Anterior cingulate cortex (tissue), 58 donors: ENCODE results near the gene ACOT12.
"Not testable (repeated sequence)": the region's sequence is repeated elsewhere in the genome, so short reads cannot be mapped to it uniquely, and the experiment has no call there.

Source experiments
- DNase-seq, 58 donors: peaks; one replicate each; lab custom pipeline; 2025; lab: John Stamatoyannopoulos, UW

ACOT12 gene

DNA sequence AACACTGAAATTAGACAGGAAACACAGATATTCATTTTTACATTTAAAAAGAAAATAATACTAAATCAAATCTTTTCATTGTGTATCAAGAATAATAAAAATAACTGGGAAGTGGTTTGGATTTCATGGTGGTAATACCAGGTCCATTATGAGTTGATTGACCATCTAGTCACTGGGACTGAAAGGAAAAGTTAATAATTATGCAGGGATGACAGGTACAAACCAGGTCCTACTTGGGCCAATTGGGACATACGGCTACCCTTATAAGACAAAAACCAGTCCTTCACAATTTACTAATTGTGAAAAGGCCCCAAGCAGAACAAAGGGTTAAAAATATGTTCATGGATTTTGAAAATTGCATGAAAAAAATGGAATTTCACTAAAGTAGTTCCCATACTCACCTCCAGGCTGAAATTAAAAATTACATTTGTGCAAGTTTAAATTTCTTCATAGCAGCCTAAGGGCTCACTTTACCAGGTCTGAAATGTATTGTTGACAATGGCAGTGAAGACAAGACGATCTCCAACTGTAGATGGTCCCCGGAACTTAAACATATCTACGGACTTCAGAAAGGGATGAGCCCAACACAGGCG is 48.4 kb downstream of the ACOT12 start:
- DNase-seq, result no peak

DNA sequence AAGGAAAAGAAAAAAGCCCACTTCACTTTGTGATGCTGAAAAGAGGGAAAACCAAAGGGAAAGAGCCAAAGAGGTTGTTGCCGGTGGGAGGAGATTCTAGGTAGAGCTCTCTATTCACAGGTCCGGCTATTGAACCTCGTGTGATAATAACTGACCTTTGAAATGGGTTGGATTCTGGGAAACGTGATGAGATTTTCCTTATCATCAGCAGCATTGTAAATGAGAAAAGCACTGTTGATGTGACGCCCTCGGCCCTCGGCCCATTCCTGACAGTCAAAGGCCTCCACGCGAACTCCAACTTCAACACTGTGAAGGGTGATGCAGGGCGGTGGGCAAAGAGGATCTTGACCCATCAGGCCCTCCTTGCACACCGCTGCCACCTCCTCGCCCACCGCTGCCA is 49.2 kb downstream of the ACOT12 start:
- no peak for DNase-seq

DNA sequence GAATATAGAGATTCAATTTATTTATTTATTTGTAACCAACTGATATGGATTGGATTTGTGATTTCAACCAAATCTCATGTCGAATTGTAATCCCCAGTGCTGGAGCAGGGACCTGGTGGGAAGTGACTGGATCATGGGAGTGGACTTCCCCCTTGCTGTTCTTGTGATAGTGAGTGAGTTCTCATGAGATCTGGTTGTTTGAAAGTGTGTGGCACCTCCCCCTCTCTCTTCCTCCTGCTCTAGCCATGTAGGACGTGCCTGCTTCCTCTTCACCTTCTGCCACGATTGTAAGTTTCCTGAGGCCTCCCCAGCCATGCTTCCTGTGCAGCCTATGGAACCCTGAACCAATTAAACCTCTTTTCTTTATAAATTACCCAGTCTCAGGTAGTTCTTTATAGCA is 55.7 kb downstream of the ACOT12 start:
- not testable (repeated sequence) for DNase-seq

DNA sequence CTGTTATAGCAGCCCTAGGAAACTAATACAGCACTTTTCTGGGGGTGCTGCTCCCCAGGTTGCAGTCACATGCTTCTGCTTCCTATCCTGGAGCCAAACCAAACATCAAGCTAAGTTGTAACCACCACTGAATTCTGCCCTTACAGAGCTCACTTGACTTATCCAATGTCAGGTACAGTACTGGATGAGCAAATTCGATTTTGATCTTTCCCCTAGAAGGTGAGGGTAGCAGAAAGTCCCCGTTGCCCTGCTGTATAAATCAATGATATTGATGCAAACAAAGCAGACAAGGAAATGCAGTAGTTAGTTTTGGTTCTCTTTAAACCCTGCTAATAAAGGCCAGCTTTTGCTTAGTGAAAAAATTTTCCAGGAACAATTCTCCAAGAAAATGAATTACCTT is 56.1 kb downstream of the ACOT12 start:
- no peak for DNase-seq

DNA sequence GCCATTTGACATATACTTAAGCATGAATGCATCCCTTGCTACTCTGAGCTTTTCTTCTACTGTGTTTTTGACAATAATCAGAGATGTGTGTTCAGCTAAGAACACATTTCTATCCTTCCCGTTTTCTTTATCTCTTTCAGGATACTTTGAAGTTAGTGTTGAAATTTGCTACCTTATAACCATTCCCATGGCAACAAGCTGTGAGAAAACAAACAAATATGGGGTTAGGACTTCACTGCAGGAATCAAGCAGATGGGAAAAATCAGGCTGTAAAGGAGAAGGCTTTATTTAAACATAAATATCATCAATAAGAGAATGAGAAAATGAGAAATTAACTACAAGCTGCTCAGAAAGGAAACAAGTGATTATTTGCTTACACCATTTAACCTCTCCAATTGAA is 57.4 kb downstream of the ACOT12 start:
- no peak for DNase-seq

DNA sequence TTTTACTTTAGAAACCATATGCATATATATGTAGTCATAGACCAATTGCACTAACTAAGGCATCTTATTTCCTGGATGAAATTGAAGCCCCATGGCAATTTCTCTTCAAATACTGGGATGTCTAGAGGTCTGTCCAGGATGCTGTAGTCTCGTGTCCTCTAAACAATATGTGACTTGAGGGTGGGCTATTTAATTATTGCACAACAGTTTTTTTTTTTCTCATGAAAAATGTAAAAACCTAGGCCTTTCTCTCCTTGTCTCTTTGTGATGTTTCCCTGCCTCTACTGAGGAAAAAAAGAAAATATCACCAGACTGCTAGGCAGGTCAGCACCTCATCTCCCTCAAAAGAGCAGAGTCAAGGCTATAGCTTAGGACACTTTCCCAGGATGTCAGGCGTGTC is 58.0 kb downstream of the ACOT12 start:
- no peak for DNase-seq

DNA sequence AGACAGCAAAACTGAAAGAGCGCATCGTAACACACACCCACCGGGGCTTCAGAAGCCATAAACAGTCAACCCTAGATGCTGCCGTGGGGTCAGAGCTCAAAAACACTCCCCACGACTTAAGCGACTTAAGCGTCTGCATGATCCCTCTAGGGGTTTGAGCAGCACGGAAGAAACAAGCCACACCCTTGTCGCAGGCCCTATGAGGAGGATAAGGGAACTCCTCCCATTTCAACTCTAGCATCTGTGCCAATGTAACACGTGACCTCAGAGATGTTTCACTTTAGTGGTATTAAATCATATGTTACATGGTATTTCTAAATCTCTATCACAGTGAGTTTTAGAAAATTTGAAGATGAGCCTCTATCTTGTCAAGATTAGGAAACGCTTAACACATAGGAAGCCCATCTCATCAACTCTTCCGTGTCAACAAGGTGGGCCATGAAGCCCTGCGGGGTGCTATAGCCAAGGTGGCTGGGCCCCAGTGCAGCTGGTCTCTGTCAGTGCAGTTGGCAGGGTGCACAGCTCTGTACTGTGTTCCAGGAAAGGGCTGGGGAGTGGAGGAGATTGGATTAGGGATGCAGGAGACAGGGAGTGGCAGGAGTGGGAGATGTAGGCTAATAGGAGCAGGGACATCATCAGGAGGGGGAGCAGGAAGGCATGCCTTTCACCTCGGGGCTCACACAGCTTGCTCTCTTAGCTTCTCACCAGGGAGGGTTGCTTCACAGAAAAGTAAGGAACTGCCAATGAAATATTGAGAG is 59.5 kb downstream of the ACOT12 start:
- DNase-seq, result no peak

DNA sequence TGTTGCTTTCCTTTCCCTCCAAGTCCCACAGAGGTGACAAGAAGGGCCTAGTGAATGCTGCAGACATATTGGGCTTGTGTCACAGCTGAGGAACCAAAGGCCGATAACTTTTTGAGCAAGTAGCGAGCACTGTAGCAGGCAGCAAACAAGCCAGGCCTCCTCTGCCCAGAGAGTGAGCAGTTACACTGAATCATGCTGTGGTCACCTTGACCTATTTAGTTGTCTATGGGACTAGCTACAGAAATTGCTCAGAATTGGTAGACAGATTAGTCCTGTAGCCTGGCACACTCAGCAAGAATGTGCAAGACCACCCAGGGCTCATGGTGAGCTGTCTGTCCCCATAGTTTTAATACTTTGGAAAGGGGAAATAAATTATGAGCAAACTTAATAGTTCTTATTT is 67.4 kb downstream of the ACOT12 start:
- DNase-seq, result no peak

DNA sequence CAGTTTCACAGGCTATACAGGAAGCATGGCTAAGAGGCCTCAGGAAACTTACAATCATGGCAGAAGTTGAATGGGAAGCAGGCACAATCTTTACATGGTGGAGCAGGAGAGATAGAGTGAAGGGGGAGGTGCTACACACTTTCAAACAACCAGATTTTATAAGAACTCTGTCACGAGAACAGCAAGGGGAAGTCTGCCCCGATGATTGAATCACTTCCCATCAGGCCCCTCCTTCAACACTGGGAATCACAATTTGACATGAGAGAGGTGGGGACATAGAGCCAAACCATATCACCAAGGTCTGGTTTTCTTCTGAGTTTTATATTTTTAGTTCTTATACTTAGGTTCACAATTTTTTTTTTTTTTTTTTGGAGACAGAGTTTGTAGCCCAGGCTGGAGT is 76.4 kb downstream of the ACOT12 start:
- no peak for DNase-seq

DNA sequence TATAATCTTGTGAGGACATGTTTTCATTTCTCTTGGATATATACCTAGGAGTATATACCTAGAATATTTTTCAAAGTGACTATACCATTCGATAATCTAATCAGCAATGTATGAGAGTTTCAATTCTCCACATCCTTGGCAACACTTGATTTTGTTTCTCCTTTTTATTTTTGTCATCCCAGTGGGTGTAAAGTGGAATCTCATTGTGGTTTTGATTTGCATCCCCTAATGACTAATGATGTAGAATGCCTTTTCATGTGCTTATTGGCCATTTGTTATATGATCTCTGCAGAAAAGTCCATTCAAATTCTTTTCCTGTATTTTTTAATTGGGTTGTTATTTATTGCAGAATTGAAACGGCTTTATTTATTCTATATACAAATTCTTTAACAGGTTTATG is 77.4 kb downstream of the ACOT12 start:
- no peak for DNase-seq

DNA sequence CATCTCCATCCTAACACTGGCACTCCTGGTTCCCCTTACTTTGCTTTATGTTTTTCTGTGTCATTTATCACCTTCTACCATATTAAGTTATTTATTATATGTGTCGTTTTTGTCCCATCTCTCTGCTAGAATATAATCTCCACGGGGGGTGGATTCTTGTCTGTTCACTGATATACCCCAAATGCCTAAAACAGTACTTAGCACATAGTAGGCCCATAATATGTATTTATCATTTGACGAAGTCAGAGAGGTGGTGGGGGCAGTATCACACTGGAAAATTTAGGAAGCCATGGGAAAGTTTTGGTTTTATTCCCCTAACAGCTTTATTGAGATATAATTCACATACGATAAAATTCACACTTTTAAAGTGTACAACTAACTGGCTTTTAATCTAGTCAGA is 78.1 kb downstream of the ACOT12 start:
- DNase-seq, result no peak

DNA sequence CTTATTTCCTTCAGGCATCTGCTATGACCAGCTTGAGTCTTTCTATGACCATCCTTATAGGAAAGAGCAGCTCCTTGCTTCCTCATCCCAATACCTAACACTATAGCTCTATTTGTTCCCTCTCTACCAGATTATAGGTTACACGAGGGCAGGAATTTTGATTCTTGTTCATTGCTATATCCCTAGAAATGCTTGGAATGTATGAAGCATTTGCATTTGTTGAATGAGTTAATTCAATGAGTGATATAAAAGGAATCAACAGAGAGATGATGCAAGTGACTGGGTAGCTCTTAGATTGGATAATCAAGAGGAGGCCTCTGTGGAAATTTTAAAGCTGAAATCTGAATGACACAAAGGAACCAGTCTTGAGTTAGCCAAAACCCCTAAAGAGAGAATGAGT is 78.6 kb downstream of the ACOT12 start:
- DNase-seq, result no peak

DNA sequence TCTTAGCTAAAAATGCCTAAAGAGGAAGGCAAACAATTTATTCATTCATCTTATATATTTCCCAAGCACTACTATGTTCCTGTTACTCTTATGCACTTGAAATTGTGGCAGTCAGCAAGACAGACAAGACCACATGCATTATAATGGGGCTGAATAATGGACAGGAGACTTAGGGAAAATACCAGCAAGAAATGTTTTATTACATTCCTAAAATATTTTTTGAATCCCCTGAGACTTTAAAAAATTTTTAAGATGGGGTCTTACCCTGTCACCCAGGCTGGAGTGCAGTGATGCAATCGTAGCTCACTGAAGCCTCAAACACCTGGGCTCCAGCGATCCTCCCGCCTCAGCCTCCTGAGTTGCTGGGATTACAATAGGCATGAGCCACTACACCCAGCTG is 79.4 kb downstream of the ACOT12 start:
- DNase-seq, result no peak

DNA sequence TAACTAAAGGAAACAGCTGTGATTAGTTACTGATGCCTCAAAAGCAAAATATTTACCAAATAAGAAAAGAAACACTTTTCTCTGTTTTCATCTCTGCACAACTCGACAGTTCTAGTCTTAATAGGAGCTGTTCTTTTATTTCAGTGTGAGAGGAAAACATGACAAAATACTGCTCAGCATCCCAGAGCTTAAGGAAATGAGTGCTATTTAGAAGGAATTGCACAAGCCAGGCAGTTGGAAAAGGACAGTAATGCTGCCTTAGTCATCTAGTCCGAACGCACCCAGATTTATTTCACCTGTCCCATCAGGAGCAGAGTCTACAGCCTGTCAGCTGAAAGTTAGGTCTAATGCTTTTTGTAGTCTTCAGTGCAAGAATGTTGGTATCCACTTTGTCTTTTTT is 80.2 kb downstream of the ACOT12 start:
- peak in 1 of 58 donors; percentile 1 for DNase-seq

DNA sequence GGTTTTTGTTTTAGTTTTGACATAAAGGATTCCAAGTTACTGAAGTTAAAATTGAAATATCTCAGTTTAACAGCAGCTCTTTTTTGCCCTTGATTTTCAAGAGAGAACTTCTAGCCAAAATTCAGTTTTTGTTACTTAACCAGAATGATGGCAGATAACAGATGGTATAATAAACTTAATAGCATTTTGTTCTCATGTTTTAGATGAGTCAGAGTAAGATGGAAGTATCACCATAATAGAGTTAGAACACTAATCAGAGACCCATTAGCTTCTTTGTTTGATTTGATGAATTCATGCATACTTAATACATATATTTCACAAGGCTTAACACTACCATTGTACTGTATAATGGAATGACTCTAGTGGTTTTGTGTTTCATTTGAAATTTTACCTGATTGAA is 80.7 kb downstream of the ACOT12 start:
- DNase-seq, result no peak

DNA sequence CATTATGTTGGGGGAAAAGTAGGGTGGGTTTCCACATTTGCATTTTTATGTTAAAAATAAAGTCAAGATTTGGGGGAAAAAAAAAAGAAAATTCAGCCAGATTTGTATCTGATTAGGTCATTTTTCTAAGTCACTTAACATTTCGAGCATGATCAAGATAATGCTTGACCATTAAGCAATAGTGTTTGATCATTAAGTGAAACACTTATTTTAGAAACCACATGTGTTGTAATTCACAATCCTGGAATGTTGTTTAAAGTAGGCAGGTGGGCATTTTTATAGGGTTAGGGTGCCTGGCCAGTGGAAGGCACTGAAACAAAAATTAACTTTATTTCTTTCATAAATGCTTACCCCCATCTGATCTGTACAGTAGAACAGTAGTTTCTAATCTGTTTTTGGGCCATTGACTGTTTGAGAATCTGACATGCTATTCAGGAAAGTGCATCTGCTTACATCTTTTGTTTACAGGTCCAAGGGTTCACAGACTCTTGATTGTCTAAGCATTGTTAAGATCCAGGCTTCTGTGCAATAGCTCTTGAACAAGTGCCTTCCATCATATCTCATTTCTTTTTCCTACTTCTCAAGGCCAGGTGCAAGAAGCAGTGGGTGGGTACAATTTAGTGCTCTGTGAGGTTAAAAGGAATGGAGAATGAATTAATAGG is 83.4 kb downstream of the ACOT12 start:
- DNase-seq, result no peak

DNA sequence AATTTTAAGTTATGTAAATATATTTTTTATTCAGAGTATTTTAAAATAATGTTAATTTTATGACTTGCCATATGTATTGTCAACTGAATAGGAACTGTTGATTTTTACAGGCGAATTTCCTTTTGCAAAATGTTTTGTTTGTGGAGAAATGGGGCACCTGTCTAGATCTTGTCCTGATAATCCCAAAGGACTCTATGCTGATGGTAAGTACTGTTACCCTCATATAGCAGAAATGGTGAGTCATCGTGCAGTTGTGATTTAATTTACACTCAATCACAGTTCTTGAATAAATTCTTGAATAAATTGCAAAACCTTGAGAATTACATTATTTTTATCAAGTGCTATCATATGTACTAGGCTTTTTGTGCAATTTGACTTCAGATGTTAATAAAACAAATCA is 85.1 kb downstream of the ACOT12 start:
- no peak for DNase-seq

DNA sequence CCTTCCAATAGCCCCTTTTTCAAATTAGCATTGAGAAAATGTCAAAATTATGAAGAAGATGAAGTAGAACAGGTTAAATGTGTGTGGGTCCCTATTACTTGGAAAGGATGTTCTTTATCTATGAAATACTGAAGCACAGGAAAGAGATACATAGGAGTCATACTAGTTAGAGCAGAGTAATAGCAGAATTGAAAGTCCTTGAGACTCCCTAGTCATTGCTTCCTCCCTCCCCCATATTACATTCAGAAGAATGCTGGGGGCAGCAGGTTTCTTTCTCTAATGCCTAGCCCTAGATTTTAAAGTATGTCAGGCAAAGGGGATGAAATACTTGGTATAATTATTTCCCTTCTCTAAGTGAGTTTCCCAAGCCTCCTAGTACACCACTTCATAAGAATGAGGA is 88.1 kb downstream of the ACOT12 start:
- DNase-seq, result no peak

DNA sequence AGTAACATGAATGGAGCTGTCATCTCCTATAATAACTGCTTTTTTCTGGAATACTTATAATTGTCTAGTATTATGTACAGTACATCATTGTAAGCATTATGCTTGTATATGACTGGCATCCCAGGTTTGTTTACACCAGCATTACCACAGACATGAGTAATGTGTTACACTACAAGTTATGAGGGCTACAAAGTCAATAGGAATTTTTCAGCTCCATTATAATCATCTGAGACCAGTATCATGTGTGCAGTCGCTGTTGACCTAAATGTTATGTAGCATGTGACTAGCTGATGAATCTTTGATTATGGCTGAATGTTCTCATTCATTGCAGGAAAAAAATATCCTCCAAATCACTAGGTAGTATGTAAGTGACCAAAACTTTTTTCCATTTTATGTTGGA is 90.4 kb downstream of the ACOT12 start:
- no peak for DNase-seq

DNA sequence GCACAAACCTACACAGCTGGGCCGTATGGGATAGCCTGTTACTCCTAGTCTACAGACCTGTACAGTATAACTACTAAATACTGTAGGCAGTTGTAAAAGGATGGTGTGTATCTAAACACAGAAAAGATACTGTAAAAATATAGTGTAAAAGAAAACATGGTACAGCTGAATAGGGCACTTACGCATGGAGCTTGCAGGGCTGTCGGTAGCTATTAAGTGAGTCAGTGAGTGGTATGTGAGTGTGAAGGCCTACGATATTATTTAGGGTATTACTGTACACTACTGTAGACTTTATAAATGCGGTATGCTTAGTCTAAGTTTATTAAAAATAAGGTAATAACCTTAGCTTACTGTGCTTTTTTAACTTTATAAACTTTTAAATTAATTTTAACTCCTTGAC is 91.3 kb downstream of the ACOT12 start:
- no peak for DNase-seq

DNA sequence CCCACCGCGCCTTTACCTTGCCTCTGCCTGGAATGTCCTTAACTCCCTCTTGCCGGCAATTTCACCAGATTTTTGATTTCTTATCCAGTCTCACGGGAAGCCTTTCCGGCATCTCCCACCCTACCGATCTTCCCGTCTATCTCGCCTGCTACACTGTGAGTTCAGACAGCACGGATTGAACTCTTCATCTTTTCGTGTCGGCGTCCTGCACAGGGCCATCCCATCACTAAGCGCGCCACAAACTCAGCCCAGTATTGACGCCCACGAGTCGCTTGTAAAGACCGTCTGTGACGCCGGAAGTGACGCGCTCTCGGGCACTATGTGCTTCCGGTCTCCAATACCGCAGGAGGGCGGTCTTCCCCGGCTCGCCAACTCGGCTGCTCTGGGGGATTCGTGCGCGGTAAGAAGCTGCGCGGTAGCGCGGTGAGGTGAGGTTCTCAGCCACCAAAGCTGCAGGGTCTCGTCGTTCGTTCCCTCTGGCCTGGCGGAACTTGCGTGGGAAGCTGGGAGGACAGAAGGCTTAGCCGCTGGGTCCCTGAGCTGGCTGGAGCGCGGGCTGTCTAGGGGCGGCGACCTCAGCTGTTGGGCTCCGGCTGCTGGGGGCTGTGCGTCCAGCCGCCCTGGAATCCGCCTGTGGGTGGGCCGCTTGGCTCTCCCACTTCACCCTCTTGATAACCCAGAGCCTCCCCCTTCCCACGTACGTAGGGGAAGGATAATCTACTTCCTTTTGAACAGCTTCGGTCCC is 92.5 kb downstream of the ACOT12 start, which contains the start of gene ZCCHC9:
TSS of gene ZCCHC9 (plus strand) at position 317 of the 745 bp plus-strand sequence. CDS start 3,171 bp downstream, outside the sequence.
- DNase-seq, result peak; percentile 54 to 95 (median 88)
